ENCODE measurements around the gene PEAK1.

GRCh38 chr15:77436822-77437221 is 16.9 kb upstream of the PEAK1 start:
- TF ChIP-seq, protein P1, sequence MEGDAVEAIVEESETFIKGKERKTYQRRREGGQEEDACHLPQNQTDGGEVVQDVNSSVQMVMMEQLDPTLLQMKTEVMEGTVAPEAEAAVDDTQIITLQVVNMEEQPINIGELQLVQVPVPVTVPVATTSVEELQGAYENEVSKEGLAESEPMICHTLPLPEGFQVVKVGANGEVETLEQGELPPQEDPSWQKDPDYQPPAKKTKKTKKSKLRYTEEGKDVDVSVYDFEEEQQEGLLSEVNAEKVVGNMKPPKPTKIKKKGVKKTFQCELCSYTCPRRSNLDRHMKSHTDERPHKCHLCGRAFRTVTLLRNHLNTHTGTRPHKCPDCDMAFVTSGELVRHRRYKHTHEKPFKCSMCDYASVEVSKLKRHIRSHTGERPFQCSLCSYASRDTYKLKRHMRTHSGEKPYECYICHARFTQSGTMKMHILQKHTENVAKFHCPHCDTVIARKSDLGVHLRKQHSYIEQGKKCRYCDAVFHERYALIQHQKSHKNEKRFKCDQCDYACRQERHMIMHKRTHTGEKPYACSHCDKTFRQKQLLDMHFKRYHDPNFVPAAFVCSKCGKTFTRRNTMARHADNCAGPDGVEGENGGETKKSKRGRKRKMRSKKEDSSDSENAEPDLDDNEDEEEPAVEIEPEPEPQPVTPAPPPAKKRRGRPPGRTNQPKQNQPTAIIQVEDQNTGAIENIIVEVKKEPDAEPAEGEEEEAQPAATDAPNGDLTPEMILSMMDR (conservative IDR thresholded peaks at IDR 0.05; ENCODE audit: low read depth, low read length) = no peak
- TF ChIP-seq EZH2 (IDR thresholded peaks at IDR 0.05; ENCODE audit: low read length, unreplicated experiment) = no peak

All from PC-3 (cell line).